Measurements from ENCODE around the gene NR1H2.
"Not testable (repeated sequence)": the region's sequence is repeated elsewhere in the genome, so short reads cannot be mapped to it uniquely, and the experiment has no call there.

Gene NR1H2

DNA sequence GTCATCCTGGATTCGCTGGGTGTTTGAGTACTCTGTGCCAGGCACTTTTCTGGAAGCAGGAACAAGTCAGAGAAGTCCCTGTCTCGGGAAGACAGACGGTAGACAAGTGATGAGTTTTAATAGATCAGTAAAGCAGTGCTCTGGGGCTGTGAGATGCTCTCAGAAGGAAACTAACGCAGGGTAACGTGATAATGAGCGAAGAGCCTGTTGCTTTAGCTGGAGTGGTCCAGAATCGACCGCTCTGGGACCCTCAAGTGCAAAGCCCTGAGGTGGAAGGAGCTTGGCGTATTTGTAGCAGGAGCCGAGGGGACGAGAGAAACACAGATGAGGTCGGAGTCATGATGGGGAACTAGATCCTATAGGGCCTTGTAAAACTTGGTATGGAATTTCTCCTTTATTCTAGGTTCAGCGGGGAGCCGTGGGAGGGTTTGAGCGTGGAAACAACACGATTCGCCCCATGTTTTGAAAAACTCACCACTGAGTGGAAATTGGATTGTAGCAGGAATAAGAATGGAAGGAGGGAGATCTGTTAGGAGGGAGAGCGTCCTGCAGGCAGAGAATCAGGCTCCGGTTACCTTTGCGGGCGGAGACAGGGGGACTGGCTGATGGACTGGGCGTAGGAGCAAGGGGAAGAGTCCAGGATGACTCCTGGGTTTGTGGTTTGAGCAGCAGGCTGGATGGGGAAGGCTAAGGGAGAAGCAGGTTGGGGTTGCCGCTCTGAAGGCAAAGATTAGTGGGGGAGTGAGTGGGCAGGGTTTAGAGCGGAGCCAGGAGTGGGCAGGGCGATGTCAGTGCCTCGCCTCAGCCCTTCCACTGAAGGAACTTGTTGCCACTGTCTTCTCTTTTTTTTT lies 8.7 kb downstream of the NR1H2 start:
- Histone ChIP-seq H3K9me3 (ENCODE audit: control insufficient read depth, low read length) (no peaks in the 10 kb centered on the region), H3K27me3 (ENCODE audit: control insufficient read depth, insufficient read depth, low read length) (no peaks in the 10 kb centered on the region), H3K36me3 (ENCODE audit: control insufficient read depth, insufficient read depth, low read length) (peaks cover 12% of the 10 kb centered on the region), H3K4me1 (ENCODE audit: control insufficient read depth, insufficient read depth, low read length) (peaks cover 5% of the 10 kb centered on the region), H3K4me3 (ENCODE audit: low read length) (no peak overlapping the region), H3K9ac (ENCODE audit: low read length) (peak overlapping the region; percentile 67)

- Histone ChIP-seq H3K27me3 (ENCODE audit: control insufficient read depth, insufficient read depth, low read length) (no peaks in the 10 kb centered on the region), H3K36me3 (ENCODE audit: control insufficient read depth, insufficient read depth, low read length) (no peaks in the 10 kb centered on the region), H3K4me1 (ENCODE audit: control insufficient read depth, insufficient read depth, low read length) (peaks cover 5% of the 10 kb centered on the region), H3K9me3 (ENCODE audit: control insufficient read depth, low read length) (no peaks in the 10 kb centered on the region), H3K9ac (ENCODE audit: low read length) (no peak overlapping the region), H3K4me3 (ENCODE audit: low read length) (no peak overlapping the region)
Measured at GRCh38 chr19:50387176-50387867, 11.1 kb downstream of the NR1H2 start.

DNA sequence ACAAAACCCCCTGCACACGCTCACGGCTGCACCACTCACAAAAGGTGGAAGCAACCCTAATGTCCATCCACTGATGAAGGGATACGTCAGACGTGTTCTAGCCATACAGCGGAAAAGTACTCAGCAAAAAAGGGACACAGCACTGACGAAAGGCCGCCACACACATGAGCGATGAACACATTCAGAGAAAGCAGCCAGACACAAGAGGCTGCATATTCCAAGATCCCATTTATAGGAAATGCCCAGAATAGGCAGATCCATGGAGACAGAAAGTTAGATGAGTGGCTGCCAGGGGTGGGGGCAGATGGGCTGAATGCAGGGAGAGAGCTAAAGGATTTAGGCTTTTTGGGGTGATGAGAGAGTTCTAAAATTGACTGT lies 11.6 kb downstream of the NR1H2 start:
- H3K9me3 ChIP-seq (ENCODE audit: control insufficient read depth, low read length), result no peaks in the 10 kb centered on the region
- H3K4me3 ChIP-seq (ENCODE audit: low read length), result no peak overlapping the region
- H3K4me1 ChIP-seq (ENCODE audit: control insufficient read depth, insufficient read depth, low read length), result peaks cover 5% of the 10 kb centered on the region
- H3K27me3 ChIP-seq (ENCODE audit: control insufficient read depth, insufficient read depth, low read length), result no peaks in the 10 kb centered on the region
- no peak overlapping the region for H3K9ac ChIP-seq (ENCODE audit: low read length)
- H3K36me3 ChIP-seq (ENCODE audit: control insufficient read depth, insufficient read depth, low read length), result no peaks in the 10 kb centered on the region

GRCh38 chr19:50390295-50390694 lies 14.0 kb downstream of the NR1H2 start:
- not testable (repeated sequence) for H3K27me3 ChIP-seq (ENCODE audit: control insufficient read depth, insufficient read depth, low read length); H3K36me3 ChIP-seq (ENCODE audit: control insufficient read depth, insufficient read depth, low read length); H3K9me3 ChIP-seq (ENCODE audit: control insufficient read depth, low read length); H3K4me3 ChIP-seq (ENCODE audit: low read length); H3K4me1 ChIP-seq (ENCODE audit: control insufficient read depth, insufficient read depth, low read length); H3K9ac ChIP-seq (ENCODE audit: low read length)

- H3K36me3 ChIP-seq (ENCODE audit: control insufficient read depth, insufficient read depth, low read length); H3K9ac ChIP-seq (ENCODE audit: low read length); H3K4me1 ChIP-seq (ENCODE audit: control insufficient read depth, insufficient read depth, low read length); H3K9me3 ChIP-seq (ENCODE audit: control insufficient read depth, low read length); H3K27me3 ChIP-seq (ENCODE audit: control insufficient read depth, insufficient read depth, low read length); H3K4me3 ChIP-seq (ENCODE audit: low read length): not testable (repeated sequence)
Measured at GRCh38 chr19:50390952-50391351, 14.7 kb downstream of the NR1H2 start.

DNA sequence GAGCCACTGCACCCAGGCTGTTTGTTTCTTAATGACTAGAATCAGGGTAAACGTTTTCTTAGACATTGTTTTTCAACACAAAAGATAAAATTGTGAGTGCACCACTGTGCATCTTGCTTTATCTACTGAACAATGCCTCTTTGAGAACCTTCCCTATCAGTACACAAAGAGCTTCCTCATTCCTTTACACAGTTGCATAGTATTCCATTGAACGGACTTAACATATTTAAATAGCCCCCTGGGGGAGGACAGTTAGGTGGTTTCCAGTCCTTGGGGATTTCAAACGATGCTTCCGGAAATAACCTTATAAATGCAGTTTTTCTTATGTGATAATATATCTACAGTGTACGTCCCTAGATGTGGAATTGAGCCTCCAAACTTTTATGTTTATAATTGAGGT lies 16.5 kb downstream of the NR1H2 start:
- H3K27me3 ChIP-seq (ENCODE audit: control insufficient read depth, insufficient read depth, low read length), result no peaks in the 10 kb centered on the region
- no peak overlapping the region for H3K4me3 ChIP-seq (ENCODE audit: low read length)
- no peak overlapping the region for H3K9ac ChIP-seq (ENCODE audit: low read length)

DNA sequence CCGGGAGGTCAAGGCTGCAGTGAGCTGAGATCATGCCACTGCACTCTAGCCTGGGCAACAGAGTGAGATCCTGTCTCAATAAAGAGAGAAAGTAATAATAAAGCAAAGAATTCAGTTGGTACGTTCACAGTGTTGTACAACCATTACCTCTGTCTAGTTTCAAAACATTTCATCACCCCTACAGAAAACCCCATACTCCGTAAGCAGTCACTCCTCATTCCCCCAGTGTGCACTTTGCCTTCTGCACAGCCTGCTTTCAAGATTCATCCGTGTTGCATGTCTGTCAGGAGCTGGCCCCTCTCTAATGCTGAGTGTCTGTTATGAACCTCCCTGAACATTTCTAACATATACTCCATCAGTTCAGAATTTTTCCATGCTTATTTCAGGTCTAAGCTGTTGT lies 17.3 kb downstream of the NR1H2 start:
- H3K9ac ChIP-seq (ENCODE audit: low read length), result no peak overlapping the region
- no peak overlapping the region for H3K4me3 ChIP-seq (ENCODE audit: low read length)

More for the DNA sequence above, 16.5 kb downstream of the NR1H2 start:
- Histone ChIP-seq H3K4me1 (ENCODE audit: control insufficient read depth, insufficient read depth, low read length) (no peaks in the 10 kb centered on the region), H3K9me3 (ENCODE audit: control insufficient read depth, low read length) (no peaks in the 10 kb centered on the region), H3K36me3 (ENCODE audit: control insufficient read depth, insufficient read depth, low read length) (no peaks in the 10 kb centered on the region)

GRCh38 chr19:50394017-50394416 lies 17.8 kb downstream of the NR1H2 start:
- no peaks in the 10 kb centered on the region for H3K9me3 ChIP-seq (ENCODE audit: control insufficient read depth, low read length)
- H3K9ac ChIP-seq (ENCODE audit: low read length), result no peak overlapping the region
- H3K4me1 ChIP-seq (ENCODE audit: control insufficient read depth, insufficient read depth, low read length), result no peaks in the 10 kb centered on the region
- no peaks in the 10 kb centered on the region for H3K27me3 ChIP-seq (ENCODE audit: control insufficient read depth, insufficient read depth, low read length)
- H3K36me3 ChIP-seq (ENCODE audit: control insufficient read depth, insufficient read depth, low read length), result no peaks in the 10 kb centered on the region
- H3K4me3 ChIP-seq (ENCODE audit: low read length), result no peak overlapping the region

More for the DNA sequence above, 17.3 kb downstream of the NR1H2 start:
- Histone ChIP-seq H3K9me3 (ENCODE audit: control insufficient read depth, low read length) (no peaks in the 10 kb centered on the region), H3K27me3 (ENCODE audit: control insufficient read depth, insufficient read depth, low read length) (no peaks in the 10 kb centered on the region), H3K4me1 (ENCODE audit: control insufficient read depth, insufficient read depth, low read length) (no peaks in the 10 kb centered on the region), H3K36me3 (ENCODE audit: control insufficient read depth, insufficient read depth, low read length) (no peaks in the 10 kb centered on the region)

GRCh38 chr19:50398675-50399367 lies 22.6 kb downstream of the NR1H2 start:
- no peaks in the 10 kb centered on the region for H3K4me1 ChIP-seq (ENCODE audit: control insufficient read depth, insufficient read depth, low read length)
- H3K4me3 ChIP-seq (ENCODE audit: low read length), result no peak overlapping the region
- no peaks in the 10 kb centered on the region for H3K36me3 ChIP-seq (ENCODE audit: control insufficient read depth, insufficient read depth, low read length)
- H3K27me3 ChIP-seq (ENCODE audit: control insufficient read depth, insufficient read depth, low read length), result no peaks in the 10 kb centered on the region
- H3K9me3 ChIP-seq (ENCODE audit: control insufficient read depth, low read length), result no peaks in the 10 kb centered on the region
- H3K9ac ChIP-seq (ENCODE audit: low read length), result no peak overlapping the region

DNA sequence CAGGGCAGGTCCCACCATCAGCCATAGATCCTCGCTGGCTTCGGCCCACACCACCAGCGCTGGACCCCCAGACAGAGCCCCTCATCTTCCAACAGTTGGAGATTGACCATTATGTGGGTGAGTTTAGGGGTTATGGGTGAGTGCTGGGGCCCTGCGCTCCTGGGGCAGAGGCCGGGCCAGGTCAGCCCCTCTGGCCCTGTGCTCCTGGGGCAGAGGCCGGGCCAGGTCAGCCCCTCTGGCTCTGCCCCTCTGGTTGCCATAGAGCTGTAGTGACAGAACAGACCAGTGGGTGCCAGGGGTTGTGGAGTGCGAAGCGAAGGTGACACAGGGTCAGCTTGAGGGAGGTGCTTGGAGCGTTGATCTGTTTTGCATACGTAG lies 23.1 kb downstream of the NR1H2 start:
- no peaks in the 10 kb centered on the region for H3K4me1 ChIP-seq (ENCODE audit: control insufficient read depth, insufficient read depth, low read length)
- H3K4me3 ChIP-seq (ENCODE audit: low read length), result no peak overlapping the region
- H3K9ac ChIP-seq (ENCODE audit: low read length), result no peak overlapping the region
- no peaks in the 10 kb centered on the region for H3K36me3 ChIP-seq (ENCODE audit: control insufficient read depth, insufficient read depth, low read length)
- no peaks in the 10 kb centered on the region for H3K9me3 ChIP-seq (ENCODE audit: control insufficient read depth, low read length)
- no peaks in the 10 kb centered on the region for H3K27me3 ChIP-seq (ENCODE audit: control insufficient read depth, insufficient read depth, low read length)

- no peak overlapping the region for H3K4me3 ChIP-seq (ENCODE audit: low read length)
- no peaks in the 10 kb centered on the region for H3K4me1 ChIP-seq (ENCODE audit: control insufficient read depth, insufficient read depth, low read length)
- H3K9ac ChIP-seq (ENCODE audit: low read length), result no peak overlapping the region
- no peaks in the 10 kb centered on the region for H3K9me3 ChIP-seq (ENCODE audit: control insufficient read depth, low read length)
- H3K36me3 ChIP-seq (ENCODE audit: control insufficient read depth, insufficient read depth, low read length), result no peaks in the 10 kb centered on the region
- no peaks in the 10 kb centered on the region for H3K27me3 ChIP-seq (ENCODE audit: control insufficient read depth, insufficient read depth, low read length)
Measured at GRCh38 chr19:50401605-50402450, 25.6 kb downstream of the NR1H2 start.

All from mucosa of stomach (tissue), 1 donor.